HCT116 (cell line): ENCODE data around the gene CTSZ.

ENCODE experiments used
- ATF3 ChIP-seq: IDR thresholded peaks from 2 replicates; pipeline ENCODE4 v1.6.1; 2012
- SIN3A ChIP-seq: IDR thresholded peaks from 2 replicates; pipeline ENCODE4 v1.6.1; 2012; ENCODE audit warnings: low read depth
- YY1 ChIP-seq: IDR thresholded peaks from 2 replicates; pipeline ENCODE4 v1.6.1; 2011; ENCODE audit warnings: low read length, low read depth, moderate library complexity, mild to moderate bottlenecking; ENCODE audit not compliant: insufficient replicate concordance; ENCODE audit errors: extremely low read depth
- TF ChIP-seq, protein P1 (sequence below): IDR thresholded peaks from 2 replicates; pipeline ENCODE4 v1.6.1; 2012; ENCODE audit warnings: low read depth

DNA sequence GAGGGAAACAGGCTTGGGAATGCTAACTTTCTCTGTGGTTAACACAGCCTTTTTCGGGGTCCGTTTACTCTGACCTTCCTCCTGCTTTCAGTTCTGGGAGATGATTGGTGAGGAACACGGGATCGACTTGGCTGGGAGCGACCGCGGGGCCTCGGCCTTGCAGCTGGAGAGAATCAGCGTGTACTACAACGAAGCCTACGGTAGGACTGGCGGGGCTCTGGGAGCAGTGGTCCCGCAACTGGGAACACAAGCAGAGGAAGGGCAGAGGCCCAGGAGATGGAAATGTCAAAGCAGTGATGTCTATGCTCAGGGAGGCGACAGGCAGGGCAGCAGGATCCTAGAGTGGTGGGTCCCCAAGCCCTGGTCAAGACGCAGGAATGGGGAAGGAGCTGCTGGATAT is 15.7 kb upstream of the CTSZ start:
- TF ChIP-seq ATF3 (no peak), YY1 (no peak), SIN3A (no peak)
- TF ChIP-seq, protein P1, sequence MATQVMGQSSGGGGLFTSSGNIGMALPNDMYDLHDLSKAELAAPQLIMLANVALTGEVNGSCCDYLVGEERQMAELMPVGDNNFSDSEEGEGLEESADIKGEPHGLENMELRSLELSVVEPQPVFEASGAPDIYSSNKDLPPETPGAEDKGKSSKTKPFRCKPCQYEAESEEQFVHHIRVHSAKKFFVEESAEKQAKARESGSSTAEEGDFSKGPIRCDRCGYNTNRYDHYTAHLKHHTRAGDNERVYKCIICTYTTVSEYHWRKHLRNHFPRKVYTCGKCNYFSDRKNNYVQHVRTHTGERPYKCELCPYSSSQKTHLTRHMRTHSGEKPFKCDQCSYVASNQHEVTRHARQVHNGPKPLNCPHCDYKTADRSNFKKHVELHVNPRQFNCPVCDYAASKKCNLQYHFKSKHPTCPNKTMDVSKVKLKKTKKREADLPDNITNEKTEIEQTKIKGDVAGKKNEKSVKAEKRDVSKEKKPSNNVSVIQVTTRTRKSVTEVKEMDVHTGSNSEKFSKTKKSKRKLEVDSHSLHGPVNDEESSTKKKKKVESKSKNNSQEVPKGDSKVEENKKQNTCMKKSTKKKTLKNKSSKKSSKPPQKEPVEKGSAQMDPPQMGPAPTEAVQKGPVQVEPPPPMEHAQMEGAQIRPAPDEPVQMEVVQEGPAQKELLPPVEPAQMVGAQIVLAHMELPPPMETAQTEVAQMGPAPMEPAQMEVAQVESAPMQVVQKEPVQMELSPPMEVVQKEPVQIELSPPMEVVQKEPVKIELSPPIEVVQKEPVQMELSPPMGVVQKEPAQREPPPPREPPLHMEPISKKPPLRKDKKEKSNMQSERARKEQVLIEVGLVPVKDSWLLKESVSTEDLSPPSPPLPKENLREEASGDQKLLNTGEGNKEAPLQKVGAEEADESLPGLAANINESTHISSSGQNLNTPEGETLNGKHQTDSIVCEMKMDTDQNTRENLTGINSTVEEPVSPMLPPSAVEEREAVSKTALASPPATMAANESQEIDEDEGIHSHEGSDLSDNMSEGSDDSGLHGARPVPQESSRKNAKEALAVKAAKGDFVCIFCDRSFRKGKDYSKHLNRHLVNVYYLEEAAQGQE, result no peak
